ENCODE measurements around the gene PIP4K2C.
A peak's percentile ranks its signal among the peaks of the same experiment; 100 is the strongest.
"Not testable (repeated sequence)": the region's sequence is repeated elsewhere in the genome, so short reads cannot be mapped to it uniquely, and the experiment has no call there.

The PIP4K2C gene

GRCh38 chr12:57560516-57560915, 30.5 kb upstream of the PIP4K2C start:
- ATAC-seq = no peak

GRCh38 chr12:57561117-57561516, 29.9 kb upstream of the PIP4K2C start:
- not testable (repeated sequence) for ATAC-seq

DNA sequence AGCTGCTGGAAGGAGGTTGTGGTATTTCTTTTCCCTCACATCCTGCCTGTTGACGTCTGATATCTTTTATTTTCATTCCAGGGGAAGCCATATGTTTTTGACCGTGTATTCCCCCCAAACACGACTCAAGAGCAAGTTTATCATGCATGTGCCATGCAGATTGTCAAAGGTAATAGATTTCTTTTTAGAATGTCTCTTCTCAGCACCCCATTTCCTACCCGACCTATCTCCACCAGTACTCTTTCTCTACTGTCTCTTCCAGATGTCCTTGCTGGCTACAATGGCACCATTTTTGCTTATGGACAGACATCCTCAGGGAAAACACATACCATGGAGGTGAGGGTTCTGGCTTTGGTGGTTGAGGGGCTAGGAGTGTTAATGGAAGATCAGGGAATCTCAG, 27.6 kb upstream of the PIP4K2C start:
- no peak for ATAC-seq

- no peak for ATAC-seq
Measured at GRCh38 chr12:57564178-57564740, 26.7 kb upstream of the PIP4K2C start.

GRCh38 chr12:57568838-57569237, 22.2 kb upstream of the PIP4K2C start:
- ATAC-seq = no peak

DNA sequence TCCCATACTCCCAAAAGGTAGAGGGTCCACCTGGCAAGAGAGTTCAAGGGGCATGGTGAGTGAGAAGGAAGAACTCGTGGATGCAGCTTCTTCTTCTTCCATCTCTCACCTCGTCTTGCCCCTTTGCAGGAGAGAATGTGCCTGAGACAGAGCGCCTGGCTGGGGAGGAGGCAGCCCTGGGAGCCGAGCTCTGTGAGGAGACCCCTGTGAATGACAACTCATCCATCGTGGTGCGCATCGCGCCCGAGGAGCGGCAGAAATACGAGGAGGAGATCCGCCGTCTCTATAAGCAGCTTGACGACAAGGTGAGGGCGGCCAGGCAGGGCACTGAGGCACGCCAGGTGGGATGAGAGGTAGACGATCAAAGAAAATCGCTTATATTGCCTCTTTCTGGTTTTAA, 21.1 kb upstream of the PIP4K2C start:
- ATAC-seq = no peak

GRCh38 chr12:57570438-57570837, 20.6 kb upstream of the PIP4K2C start:
- not testable (repeated sequence) for ATAC-seq

DNA sequence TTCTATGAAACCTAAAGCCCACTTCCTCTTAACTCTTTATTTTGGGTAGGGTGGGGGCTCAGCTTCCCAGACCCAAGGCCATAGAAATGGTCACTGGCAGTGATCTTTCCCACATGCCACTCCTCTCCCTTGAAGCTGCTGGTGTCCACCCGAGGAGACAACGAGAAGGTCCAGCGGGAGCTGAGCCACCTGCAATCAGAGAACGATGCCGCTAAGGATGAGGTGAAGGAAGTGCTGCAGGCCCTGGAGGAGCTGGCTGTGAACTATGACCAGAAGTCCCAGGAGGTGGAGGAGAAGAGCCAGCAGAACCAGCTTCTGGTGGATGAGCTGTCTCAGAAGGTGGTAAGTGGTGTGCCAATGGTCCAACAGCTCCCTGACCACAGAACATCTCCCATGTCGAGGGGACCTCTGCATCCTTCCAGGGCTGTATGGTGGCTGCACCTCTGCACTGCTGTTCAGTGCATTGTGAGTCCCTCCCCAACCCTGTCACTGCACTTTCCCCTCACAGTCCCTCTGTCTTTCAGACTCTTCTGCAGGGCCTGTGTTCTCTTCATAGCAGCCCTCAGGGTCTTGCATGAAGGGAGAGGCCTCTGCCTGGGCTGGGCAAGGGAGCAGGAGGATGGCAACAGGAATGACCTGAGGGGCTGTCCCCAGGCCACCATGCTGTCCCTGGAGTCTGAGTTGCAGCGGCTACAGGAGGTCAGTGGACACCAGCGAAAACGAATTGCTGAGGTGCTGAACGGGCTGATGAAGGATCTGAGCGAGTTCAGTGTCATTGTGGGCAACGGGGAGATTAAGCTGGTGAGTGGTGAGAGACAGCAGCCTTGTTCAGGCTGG, 18.8 kb upstream of the PIP4K2C start:
- ATAC-seq = no peak

GRCh38 chr12:57574795-57575194, 16.2 kb upstream of the PIP4K2C start:
- no peak for ATAC-seq

DNA sequence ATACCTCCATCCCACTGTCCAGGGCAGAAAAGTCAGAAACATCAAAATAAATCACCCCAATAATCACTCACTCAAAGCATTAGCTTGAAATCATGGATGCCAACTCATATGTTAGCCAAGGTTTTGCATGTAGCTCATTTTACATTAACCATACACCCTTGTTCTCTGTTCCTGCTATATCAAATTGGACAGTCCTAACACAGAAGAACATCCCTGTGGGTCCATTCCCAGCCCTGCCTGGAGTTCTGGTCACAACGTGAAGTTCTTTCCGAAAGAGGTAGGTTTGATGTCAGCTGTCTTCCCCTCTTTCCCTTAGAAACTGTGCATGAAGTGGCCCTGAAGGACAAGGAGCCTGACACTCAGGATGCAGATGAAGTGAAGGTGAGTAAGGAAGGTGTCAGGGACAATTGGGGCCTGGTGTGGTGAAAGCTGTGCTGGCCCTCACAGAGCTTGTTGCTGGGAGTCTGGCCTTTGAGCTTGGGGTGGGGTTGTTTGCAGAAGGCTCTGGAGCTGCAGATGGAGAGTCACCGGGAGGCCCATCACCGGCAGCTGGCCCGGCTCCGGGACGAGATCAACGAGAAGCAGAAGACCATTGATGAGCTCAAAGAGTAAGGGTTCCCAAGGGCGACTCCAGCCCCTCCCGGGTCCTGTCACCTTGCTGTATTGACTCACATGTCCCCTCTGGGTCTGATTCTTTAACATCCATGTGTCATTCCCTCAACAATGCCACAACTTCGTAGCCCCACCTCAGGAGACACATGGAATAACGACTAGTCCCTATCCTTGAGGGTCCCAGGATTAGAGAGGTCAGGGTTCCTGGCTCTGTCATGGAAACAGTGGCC, 15.0 kb upstream of the PIP4K2C start:
- ATAC-seq = no peak

GRCh38 chr12:57576613-57577160, 14.3 kb upstream of the PIP4K2C start:
- ATAC-seq = no peak

GRCh38 chr12:57577981-57578758, 12.8 kb upstream of the PIP4K2C start:
- ATAC-seq = no peak

GRCh38 chr12:57579011-57579410, 12.0 kb upstream of the PIP4K2C start:
- no peak for ATAC-seq

DNA sequence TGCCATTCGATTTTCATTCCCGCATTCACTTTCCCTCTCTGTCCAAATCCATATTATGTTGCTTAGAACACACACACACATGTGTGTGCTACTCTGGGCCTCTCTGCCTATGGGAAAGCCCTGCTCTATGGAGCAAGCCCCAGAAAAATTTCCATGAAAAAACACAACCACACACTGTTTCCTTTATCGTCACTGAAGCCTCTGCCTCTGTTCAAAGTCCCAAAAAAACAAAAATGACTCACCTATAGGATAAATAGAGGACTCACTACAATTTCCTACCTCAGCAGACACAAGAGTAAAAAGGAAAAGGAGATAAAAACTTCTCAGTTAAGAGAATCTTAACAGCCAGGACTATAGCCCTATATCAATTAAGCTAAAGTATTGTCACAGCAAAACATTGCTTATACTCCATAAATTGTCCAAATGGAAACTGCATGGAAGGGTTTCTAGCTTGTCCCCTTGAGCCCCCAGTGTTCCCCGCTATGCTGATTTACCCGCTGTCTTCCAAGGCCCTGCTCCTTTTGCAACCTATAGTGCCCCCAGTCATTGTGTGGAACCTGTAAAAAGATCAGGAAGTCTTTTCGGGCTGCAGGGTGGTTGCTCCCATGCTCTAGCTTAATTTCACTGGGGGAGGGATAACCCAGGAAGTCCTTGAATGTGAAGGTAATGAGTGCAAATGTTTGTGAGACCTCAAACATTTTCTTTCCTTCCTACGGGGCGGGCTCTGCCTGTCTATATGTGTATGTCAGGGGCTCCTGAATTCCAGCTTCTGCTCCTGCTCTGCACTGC, 11.1 kb upstream of the PIP4K2C start:
- ATAC-seq = no peak

DNA sequence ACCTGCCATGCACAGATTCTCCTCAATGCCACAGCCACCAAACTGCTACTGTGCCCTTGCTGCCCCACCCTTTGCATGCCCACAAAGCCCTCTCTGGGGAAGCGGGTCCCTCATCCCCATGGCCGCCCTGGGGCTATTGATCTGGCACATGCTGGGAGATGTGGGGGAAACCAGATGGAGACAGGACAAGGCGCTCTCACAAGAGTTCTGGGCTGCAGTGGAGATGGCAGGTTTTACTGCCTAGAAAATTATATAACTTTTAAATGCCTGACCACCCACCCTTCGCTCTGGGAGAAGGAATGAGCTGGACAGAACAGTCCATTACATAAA, 10.6 kb upstream of the PIP4K2C start:
- no peak for ATAC-seq

DNA sequence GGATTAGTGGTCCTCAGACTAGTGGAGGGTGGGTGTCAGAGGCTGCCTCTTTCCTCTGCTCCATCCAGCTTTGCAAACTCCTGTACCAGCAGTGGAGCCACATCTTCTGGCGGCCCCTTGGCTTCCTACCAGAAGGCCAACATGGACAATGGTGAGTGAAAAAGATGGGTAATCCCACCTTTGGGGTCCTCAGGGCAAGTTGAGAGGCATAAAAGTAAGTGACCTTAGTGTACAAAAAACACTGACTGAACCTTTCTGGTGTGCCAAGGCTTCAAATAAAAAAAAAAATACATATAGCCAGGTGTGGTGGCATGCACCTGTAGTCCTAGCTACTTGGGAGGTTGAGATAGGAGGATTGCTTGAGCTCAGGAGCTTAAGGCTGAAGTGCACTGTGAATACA, 9.2 kb upstream of the PIP4K2C start:
- ATAC-seq = no peak

GRCh38 chr12:57582440-57582839, 8.6 kb upstream of the PIP4K2C start:
- no peak for ATAC-seq

- ATAC-seq = peak; percentile 99
Measured at GRCh38 chr12:57583008-57583831, 7.8 kb upstream of the PIP4K2C start.

GRCh38 chr12:57584050-57584449, 6.9 kb upstream of the PIP4K2C start:
- ATAC-seq = no peak

DNA sequence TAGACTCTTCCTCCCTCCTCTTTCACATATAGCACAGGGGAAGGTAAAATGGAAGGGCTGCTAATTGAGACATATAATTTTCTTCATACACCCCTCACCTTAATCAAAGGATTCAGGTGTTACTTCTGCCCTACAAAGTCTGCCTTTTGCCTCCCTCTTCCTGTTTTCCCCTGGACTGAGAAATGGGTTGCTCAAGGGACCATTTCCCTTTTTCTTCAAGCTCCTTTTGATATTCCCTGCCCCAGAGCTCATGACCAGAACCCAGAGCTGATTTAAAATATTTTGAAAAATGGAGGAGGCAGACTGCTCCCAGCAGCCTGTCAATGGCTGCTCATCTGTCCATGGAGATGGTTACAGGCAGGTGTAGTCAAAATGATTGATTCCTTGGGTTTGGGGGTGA, 6.3 kb upstream of the PIP4K2C start:
- no peak for ATAC-seq

DNA sequence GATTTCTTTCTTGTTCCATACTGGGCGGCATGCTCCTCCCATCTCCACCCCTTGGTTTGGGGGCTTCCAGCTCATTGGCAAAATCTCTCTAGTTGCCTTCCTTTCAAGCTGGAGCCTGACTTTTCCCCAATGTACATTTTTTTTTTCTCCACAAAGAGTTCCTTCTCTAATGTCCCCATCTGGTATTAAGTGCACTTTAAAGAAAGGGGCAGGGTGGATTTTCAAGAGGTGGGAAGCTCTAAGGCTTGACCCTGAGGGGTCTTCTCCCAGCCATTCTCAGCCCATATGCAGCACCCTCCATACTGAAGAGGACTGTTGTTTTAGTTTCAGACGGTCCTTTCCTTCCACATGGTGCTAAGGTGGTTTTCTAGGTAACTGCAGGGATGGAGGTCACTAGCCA, 5.8 kb upstream of the PIP4K2C start:
- ATAC-seq = no peak
